ENCODE results near the gene GPER1.
A peak's percentile ranks its signal among the peaks of the same experiment; 100 is the strongest.

GPER1 gene

GRCh38 chr7:1090686-1091643 lies 3.1 kb downstream of the GPER1 start:
- DNase-seq (ENCODE audit: low spot score): no peak

DNA sequence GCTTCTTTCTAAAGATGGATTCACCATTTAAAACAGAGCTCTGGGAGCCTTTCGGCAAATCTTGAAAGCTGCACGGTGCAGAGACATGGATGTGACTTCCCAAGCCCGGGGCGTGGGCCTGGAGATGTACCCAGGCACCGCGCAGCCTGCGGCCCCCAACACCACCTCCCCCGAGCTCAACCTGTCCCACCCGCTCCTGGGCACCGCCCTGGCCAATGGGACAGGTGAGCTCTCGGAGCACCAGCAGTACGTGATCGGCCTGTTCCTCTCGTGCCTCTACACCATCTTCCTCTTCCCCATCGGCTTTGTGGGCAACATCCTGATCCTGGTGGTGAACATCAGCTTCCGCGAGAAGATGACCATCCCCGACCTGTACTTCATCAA lies 3.7 kb downstream of the GPER1 start:
- DNase-seq (ENCODE audit: low spot score): no peak

- DNase-seq (ENCODE audit: low spot score): no peak
Observed at GRCh38 chr7:1092161-1092632, 4.3 kb downstream of the GPER1 start.

DNA sequence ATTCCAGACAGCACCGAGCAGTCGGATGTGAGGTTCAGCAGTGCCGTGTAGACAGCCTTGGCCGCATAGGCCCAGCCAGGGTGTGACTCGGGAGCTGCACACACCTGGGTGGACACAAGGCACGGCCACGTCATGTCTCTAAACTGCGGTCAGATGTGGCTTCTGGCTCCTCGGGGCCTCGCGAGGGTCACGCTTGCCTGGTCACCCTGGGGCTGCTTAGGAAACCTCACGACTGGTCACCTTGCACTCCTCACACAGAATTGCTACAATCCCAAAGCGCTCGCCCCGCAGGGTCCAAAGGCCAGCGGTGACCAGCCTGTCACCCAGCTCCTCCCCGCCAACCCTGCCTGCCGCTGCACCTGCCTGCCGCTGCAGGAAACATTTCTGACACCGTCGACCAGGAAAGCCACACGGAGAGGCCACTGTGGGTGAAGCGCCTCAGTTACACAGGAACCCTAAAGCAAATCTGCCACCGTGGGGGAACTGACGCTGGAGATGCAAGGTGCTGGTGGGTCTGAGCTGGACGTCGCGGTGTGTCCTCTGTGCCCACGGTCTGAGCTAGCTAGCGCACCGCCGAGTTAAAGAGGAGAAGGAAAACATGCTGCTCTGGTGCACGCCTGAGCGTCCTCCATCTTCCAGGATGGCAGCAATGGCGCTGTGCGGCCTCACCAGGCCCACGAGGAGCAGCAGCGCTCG lies 5.0 kb downstream of the GPER1 start:
- no peak for DNase-seq (ENCODE audit: low spot score)

DNA sequence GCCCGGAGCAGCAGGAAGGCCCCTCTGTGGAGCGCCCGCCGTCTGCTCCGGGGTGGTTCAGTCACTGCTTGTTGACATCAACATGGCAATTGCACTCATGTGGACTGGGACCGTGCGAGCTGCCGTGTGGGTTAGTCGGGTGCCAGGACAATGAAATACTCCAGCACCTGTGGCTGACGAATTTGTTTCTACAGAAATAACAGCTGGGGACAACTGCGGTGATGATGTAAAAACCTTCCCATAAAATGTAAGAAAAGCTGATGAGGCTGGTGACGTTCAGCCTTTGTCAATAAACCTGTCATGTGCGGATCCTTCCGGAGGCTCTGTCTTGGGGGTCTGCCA lies 5.6 kb downstream of the GPER1 start:
- DNase-seq (ENCODE audit: low spot score): no peak

GRCh38 chr7:1093916-1094508 lies 6.1 kb downstream of the GPER1 start:
- DNase-seq (ENCODE audit: low spot score): no peak

DNA sequence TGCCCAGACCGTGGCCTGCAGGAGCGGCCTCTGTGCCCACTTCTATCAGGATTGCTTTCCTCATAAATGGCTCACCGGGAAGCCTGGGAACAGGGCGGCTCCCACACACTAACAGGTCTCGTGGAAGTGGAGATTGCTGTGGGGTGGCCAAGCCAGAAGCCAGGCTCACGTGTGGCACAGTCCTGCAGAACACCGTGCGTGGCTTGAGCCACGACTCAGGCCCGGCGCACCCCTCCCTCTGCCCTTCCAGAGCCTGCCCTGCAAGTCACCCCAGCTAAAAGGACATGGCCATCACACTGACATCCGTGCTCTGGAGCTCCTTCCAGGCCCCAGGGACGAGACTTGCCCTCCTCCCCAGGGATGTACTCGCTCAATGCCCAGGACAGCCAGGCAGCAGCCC lies 7.0 kb downstream of the GPER1 start:
- DNase-seq (ENCODE audit: low spot score): no peak

- DNase-seq (ENCODE audit: low spot score): no peak
Observed at GRCh38 chr7:1095621-1096155, 7.8 kb downstream of the GPER1 start.

DNA sequence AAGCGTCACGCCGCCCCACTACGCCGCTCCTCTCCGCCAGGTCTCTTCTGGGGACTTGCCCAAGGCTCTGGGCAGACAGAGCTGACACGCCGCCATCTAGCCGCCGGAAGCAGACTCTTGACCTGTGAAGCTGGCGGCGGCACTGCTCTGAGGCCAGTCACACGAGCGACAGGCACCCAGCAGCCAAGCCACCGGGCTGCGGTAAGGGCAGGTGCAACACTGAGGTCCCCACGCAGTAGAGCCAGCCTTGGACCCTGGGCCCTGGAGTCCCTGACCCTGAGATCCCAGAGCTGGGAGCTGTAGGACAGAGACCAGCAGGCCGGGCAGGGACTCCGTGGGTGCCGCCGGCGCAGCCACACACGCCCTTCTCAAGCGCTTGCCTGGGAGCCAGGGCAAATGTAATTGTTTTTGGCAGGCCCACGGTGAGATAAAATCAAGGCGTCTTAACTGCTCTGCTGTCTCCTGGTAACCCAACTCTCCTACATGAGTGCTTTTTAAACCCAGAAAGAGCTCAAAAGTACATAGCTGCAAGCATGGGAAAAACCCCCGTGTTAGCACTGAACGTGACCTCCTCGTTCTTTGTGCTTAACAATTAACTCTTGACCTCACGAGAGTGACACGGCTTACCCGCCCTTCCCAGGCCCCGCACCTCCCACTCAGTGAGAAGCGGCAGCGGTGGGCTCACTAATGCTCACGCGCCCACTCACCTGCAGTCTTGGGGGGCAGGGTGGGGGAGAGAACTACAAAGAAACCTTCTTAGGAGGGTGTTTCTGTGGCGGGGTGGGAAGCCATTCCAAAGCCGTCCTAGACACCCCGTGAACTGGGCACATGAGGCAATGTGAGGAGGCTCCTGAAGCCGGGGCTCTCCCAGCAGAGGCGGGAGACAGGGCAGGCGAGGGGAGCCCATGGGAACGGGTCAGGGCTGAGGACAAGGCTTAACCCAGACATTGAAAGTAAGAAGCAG lies 8.5 kb downstream of the GPER1 start:
- DNase-seq (ENCODE audit: low spot score): no peak

DNA sequence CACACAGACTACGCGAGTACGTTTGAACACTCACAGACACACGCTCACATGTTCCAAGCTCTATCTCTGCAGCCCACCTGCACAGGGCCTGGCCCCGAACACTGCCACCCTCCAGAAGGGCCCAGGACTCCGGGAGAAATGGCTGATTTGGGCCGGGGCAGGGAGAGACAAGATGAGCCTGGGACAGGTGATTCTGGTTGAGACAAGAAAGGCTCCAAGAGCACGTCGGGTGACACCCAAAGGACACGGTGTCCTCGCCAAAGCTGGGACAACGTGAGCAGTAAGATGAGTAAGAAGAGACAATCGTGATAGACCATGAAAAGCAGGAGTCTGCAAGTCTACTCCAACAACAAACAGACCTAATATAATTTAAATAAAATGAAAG lies 9.2 kb downstream of the GPER1 start:
- no peak for DNase-seq (ENCODE audit: low spot score)

GRCh38 chr7:1098243-1099153 lies 10.6 kb downstream of the GPER1 start:
- no peak for DNase-seq (ENCODE audit: low spot score)

DNA sequence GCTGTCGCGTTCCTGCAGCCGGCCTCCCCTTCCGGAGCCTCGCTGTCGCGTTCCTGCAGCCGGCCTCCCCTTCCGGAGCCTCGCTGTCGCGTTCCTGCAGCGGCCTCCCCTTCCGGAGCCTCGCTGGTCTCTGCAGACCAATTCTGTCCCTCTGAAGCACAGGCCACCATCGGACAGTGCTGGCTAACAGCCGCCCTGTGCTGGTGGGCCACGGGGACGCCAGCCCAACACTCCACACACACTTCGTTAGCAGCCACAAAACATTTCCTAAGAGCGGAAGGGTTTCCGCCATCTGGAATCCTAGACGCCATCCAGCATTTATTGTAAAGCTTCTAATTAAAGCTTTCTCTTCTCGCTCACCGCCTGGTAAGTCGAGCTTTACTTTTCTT lies 11.2 kb downstream of the GPER1 start:
- DNase-seq (ENCODE audit: low spot score): no peak

DNA sequence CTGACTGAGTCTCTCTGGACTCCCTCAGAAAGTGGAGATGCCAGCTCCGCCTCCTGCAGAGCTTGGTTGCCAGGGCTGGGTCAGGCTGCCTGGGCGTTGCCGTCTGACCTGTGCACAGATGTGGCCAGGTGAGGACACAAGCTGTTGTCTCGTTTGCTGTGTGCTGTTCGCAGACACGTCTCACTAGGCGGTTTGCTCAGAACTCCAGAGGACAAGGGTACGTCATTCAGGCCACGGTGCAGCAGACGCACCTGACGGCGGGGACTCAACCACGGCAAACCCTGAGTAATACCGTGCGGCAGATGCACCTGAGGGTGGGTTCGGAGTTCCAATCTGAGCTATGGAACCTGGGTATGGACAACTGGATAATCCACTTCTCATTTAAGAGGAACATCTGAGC lies 11.7 kb downstream of the GPER1 start:
- DNase-seq (ENCODE audit: low spot score): no peak

GRCh38 chr7:1100386-1100785 lies 12.5 kb downstream of the GPER1 start:
- DNase-seq (ENCODE audit: low spot score): no peak

DNA sequence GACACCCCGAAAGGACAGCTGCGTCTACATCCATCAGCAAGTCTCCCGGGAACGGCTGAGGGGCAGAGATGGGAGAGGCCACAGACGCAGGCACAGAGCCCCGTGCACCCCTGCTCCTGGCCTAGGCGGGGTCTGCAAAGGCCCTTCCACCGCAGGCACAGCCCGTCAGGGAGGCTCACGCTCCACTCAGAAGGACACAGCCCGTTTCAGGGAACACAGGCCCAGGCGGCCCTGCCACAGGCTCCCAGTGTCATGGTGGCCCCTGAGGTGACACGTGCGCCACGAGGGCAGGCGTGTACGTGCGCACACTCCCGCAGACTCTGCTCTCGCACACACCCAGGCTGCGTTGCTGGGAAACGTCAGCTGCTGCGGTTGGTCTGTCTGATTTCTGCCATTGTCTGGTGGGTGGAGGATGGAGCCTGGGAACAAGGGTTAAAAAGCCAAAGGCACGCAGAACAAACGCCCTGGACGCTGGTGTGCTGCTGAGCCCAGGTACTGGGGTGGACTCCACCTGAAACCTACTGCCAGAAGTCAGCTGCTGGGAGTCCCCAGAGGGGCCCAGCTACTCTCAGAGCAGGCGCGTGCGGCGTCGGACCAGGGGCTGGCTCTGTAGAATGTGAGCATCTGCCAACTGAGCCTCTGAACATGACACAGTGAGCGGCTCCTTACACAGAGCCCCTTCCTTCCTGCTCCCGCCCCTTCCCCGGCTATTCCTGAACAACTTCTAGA lies 13.1 kb downstream of the GPER1 start:
- no peak for DNase-seq (ENCODE audit: low spot score)

GRCh38 chr7:1101563-1102431 lies 13.9 kb downstream of the GPER1 start:
- DNase-seq (ENCODE audit: low spot score): no peak

- DNase-seq (ENCODE audit: low spot score): peak; percentile 6
Observed at GRCh38 chr7:1103009-1103788, 15.3 kb downstream of the GPER1 start.

Data from CD4-positive, alpha-beta T cell treated with Interleukin-15 for 4 hours (primary cell).